GM12878 (cell line): ENCODE data around the gene ADGRL4. TPM values are rescaled to one million over a fixed set of nuclear protein-coding genes. Genes with fewer than 3 reads are reported as not detected.
"Not testable (repeated sequence)": the region's sequence is repeated elsewhere in the genome, so short reads cannot be mapped to it uniquely, and the experiment has no call there.

Experiments used
- ATAC-seq: fragments of 200-7000 bp; cut with Tn5 transposase; 3 replicates; pipeline ENCODE4 v1.9.1; 2020; ENCODE audit warnings: mild to moderate bottlenecking, moderate library complexity
- BruUV-seq: library from RNA; stranded (reverse); fragments of 400-500 nt; replicated peaks from 2 replicates; lab custom pipeline; 2021; lab: Mats Ljungman, UMichigan
- CTCF ChIA-PET: fragments of 300-600 bp; sonication (Branson Sonifier 250); formaldehyde crosslinking; extraction: SDS; loops from one replicate; lab custom pipeline; 2021; ENCODE audit warnings: inconsistent platforms; lab: Yijun Ruan, JAX
- POLR2A ChIA-PET: fragments of 350-600 bp; formaldehyde crosslinking; extraction: SDS; loops from one replicate; lab custom pipeline; 2021; ENCODE audit warnings: inconsistent platforms; lab: Charles Lee
- RAD21 ChIA-PET: fragments of 300-600 bp; sonication (Branson Sonifier 250); formaldehyde crosslinking; loops from one replicate; lab custom pipeline; 2023; ENCODE audit warnings: antibody characterized with exemption; ENCODE audit not compliant: unreplicated experiment; lab: Charles Lee
- SMC1A ChIA-PET: fragments of 300-600 bp; sonication (Branson Sonifier 250); formaldehyde crosslinking; loops from one replicate; lab custom pipeline; 2023; ENCODE audit not compliant: unreplicated experiment, uncharacterized antibody; lab: Charles Lee
- DNase-seq: peaks from one replicate; pipeline ENCODE4 v3.0.0-alpha.2; 2011; ENCODE audit warnings: low read depth, low spot score
- FAIRE-seq: peaks from 3 replicates; lab custom pipeline; 2011; peaks lifted over from hg19 to GRCh38; lab: Jason Lieb, UNC
- H2AFZ ChIP-seq: 2 replicates; pipeline ENCODE4 v1.6.0; 2011; ENCODE audit warnings: low read depth, low read length, control low read depth; ENCODE audit not compliant: control insufficient read depth
- H3K27ac ChIP-seq: 2 replicates; pipeline ENCODE4 v1.5.1; 2011; ENCODE audit warnings: control low read depth; ENCODE audit not compliant: control insufficient read depth, insufficient read depth
- H3K27me3 ChIP-seq, 2 experiments: replicated peaks in 1 of 2; 2 replicates each; pipeline versions ENCODE4 v1.6.0 to v1.6.1; 2011; ENCODE audit warnings: low read length in 1 of 2; ENCODE audit not compliant: control insufficient read depth in 2 of 2, insufficient read depth in 2 of 2
- H3K36me3 ChIP-seq, 2 experiments: 2 replicates each; pipeline ENCODE4 v1.5.1; 2011; ENCODE audit warnings: low read length in 1 of 2; ENCODE audit not compliant: control insufficient read depth in 2 of 2, insufficient read depth in 2 of 2
- H3K4me1 ChIP-seq: 2 replicates; pipeline ENCODE4 v1.6.1; 2011; ENCODE audit warnings: mild to moderate bottlenecking, low read length, moderate library complexity, mixed read lengths; ENCODE audit not compliant: control insufficient read depth, insufficient read depth
- H3K4me2 ChIP-seq: 2 replicates; pipeline ENCODE4 v1.6.0; 2011; ENCODE audit warnings: control low read depth; ENCODE audit not compliant: control insufficient read depth, insufficient read depth
- H3K4me3 ChIP-seq: fragments of 200-600 bp; sonication (generic); 2 replicates; pipeline ENCODE4 v1.5.1; 2016
- H3K79me2 ChIP-seq: 2 replicates; pipeline ENCODE4 v1.6.0; 2011; ENCODE audit warnings: low read length; ENCODE audit not compliant: control insufficient read depth, insufficient read depth
- H3K9ac ChIP-seq: 2 replicates; pipeline ENCODE4 v1.8.0; 2011; ENCODE audit warnings: low read length, control low read depth, mixed read lengths; ENCODE audit not compliant: control insufficient read depth, insufficient read depth
- H3K9me3 ChIP-seq: replicated peaks from 3 replicates; pipeline ENCODE4 v1.5.1; 2011; ENCODE audit warnings: mild to moderate bottlenecking, low read length; ENCODE audit not compliant: control insufficient read depth, insufficient read depth
- H4K20me1 ChIP-seq: 2 replicates; pipeline ENCODE4 v1.6.0; 2011; ENCODE audit not compliant: control insufficient read depth, insufficient read depth
- ATF2 ChIP-seq: IDR thresholded peaks from 2 replicates; pipeline ENCODE4 v1.6.1; 2012; ENCODE audit warnings: low read length, inconsistent platforms
- ATF7 ChIP-seq: fragments of 450-650 bp; IDR thresholded peaks from 2 replicates; pipeline ENCODE4 v1.6.1; 2016; ENCODE audit warnings: low read depth, mild to moderate bottlenecking
- IKZF2 ChIP-seq, 2 experiments: fragments of 450-650 bp; IDR thresholded peaks; 2 replicates each; pipeline ENCODE4 v1.6.1; 2017; ENCODE audit warnings: mild to moderate bottlenecking in 2 of 2, moderate library complexity in 2 of 2
- MYC ChIP-seq: IDR thresholded peaks from 2 replicates; pipeline ENCODE4 v1.6.1; 2011; ENCODE audit warnings: mild to moderate bottlenecking, low read length, moderate library complexity, inconsistent platforms; ENCODE audit not compliant: insufficient read depth, insufficient replicate concordance, insufficient read length, severe bottlenecking
- SRF ChIP-seq, 2 experiments: IDR thresholded peaks; 2 replicates each; pipeline ENCODE4 v1.6.1; 2011; ENCODE audit warnings: low read depth in 2 of 2, low read length in 2 of 2, mild to moderate bottlenecking in 1 of 2, moderate library complexity in 1 of 2
- TAF1 ChIP-seq: IDR thresholded peaks from 2 replicates; pipeline ENCODE4 v1.6.1; 2011; ENCODE audit warnings: mild to moderate bottlenecking, low read depth, low read length, borderline replicate concordance
- TCF7 ChIP-seq: IDR thresholded peaks from 2 replicates; pipeline ENCODE4 v1.6.1; 2014; ENCODE audit warnings: antibody characterized with exemption, borderline replicate concordance
- YBX1 ChIP-seq: fragments of 450-650 bp; IDR thresholded peaks from 2 replicates; pipeline ENCODE4 v1.6.1; 2016; ENCODE audit warnings: antibody characterized with exemption
- WGBS: methylation state at CpG from one replicate; pipeline ENCODE4 v1.1.6; 2016; ENCODE audit warnings: low lambda C conversion rate; ENCODE audit not compliant: insufficient replicate concordance, insufficient coverage; ENCODE audit errors: missing lambda C conversion rate; 5-methylcytosine and 5-hydroxymethylcytosine counted together
- in situ Hi-C: fragments of 300-500 bp; cut with MboI; formaldehyde crosslinking; loops from 9 replicates; pipeline ENCODE4 v1.14.3; 2018; ENCODE audit warnings: mixed read lengths
- intact Hi-C: fragments of 100-400 bp; cut with micrococcal nuclease; formaldehyde crosslinking; loops from one replicate; pipeline ENCODE4 v1.14.2; 2022; ENCODE audit not compliant: unreplicated experiment
- polyA plus RNA-seq, 11 experiments: library from polyadenylated mRNA; depleted of rRNA in 4 of 11; unstranded in 6 of 11; stranded (reverse) in 5 of 11; fragments of >200 nt; fragmentation: Nextera tagmentation in 4 of 11; fragmentation: Illumina TruSeq in 1 of 11; extraction: Ambion mirVana in 4 of 11; extraction: Trizol in 1 of 11; gene quantifications; 1 replicate in 1 of 11; 2 replicates in 10 of 11; pipeline versions ENCODE4 v1.2.1 to v1.2.3, GENCODE V29; 2011 to 2016; ENCODE audit warnings: inconsistent platforms in 2 of 11, missing spikeins in 2 of 11, low read depth in 1 of 11
- total RNA-seq, 4 experiments: library from RNA; depleted of rRNA in 3 of 4; stranded (reverse); fragments of >200 nt in 3 of 4; fragmentation: Illumina TruSeq in 1 of 4; extraction: Trizol in 1 of 4; gene quantifications; 2 replicates each; pipeline versions ENCODE4 v1.2.1 to v1.2.3, GENCODE V29; 2013 to 2021
- TF ChIP-seq, protein P1 (sequence below): fragments of 450-650 bp; formaldehyde crosslinking; IDR thresholded peaks from 2 replicates; pipeline ENCODE4 v1.5.0; 2022; ENCODE audit warnings: mild to moderate bottlenecking, missing genetic modification characterization

The ADGRL4 gene
- total and polyA plus RNA-seq, 10 of the 15 experiments (the other 5 are each of a cell fraction or from before 2014, with no cell fraction given): not detected

GRCh38 chr1:78884685-78885452 lies 121.7 kb downstream of the ADGRL4 start (continued):
- TF ChIP-seq, protein P1, sequence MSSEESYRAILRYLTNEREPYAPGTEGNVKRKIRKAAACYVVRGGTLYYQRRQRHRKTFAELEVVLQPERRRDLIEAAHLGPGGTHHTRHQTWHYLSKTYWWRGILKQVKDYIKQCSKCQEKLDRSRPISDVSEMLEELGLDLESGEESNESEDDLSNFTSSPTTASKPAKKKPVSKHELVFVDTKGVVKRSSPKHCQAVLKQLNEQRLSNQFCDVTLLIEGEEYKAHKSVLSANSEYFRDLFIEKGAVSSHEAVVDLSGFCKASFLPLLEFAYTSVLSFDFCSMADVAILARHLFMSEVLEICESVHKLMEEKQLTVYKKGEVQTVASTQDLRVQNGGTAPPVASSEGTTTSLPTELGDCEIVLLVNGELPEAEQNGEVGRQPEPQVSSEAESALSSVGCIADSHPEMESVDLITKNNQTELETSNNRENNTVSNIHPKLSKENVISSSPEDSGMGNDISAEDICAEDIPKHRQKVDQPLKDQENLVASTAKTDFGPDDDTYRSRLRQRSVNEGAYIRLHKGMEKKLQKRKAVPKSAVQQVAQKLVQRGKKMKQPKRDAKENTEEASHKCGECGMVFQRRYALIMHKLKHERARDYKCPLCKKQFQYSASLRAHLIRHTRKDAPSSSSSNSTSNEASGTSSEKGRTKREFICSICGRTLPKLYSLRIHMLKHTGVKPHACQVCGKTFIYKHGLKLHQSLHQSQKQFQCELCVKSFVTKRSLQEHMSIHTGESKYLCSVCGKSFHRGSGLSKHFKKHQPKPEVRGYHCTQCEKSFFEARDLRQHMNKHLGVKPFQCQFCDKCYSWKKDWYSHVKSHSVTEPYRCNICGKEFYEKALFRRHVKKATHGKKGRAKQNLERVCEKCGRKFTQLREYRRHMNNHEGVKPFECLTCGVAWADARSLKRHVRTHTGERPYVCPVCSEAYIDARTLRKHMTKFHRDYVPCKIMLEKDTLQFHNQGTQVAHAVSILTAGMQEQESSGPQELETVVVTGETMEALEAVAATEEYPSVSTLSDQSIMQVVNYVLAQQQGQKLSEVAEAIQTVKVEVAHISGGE (CRISPR knock-in tag): no peak
- TF ChIP-seq TAF1 (no peak), ATF2 (no peak), TCF7 (no peak), YBX1 (no peak), ATF7 (no peak), SRF (IDR thresholded peaks at IDR 0.05; ENCODE audit: low read depth in 2 of 2, low read length in 2 of 2) (no peak)

DNA sequence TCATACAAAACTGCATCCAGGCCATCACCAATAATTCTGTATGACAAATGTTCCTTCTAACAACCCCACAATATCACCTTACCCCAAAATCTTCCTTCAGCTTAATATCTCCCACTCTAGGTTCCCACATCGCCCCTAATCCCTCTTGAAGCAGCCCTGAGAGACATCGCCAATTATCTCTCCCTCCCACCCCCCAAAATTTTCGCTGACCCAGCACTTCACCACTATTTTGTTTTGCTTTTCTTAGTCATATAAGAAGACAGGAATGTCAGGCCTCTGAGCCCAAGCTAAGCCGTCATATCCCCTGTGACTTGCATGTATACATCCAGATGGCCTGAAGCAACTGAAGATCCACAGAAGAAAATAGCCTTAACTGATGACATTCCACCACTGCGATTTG lies 126.3 kb downstream of the ADGRL4 start:
- in situ Hi-C loops (no loop called here), intact Hi-C loops (no loop called here)
- no peaks in the 10 kb centered on the region; a peak in 1 of 4 replicates for H3K27me3 ChIP-seq
- H3K9ac ChIP-seq: no peak overlapping the region
- no peaks in the 10 kb centered on the region for H4K20me1 ChIP-seq
- no peaks in the 10 kb centered on the region for H3K36me3 ChIP-seq
- RAD21 ChIA-PET: no interaction called here
- ATAC-seq: no peak
- no peak overlapping the region for H2AFZ ChIP-seq
- H3K4me3 ChIP-seq: no peak overlapping the region
- SMC1A ChIA-PET: no interaction called here
- no peak overlapping the region for H3K27ac ChIP-seq
- no peaks in the 10 kb centered on the region for H3K79me2 ChIP-seq
- no TSS peak for BruUV-seq
- no peak for DNase-seq
- WGBS: 11% methylated on average over 5 of the region's 5 CpGs
- POLR2A ChIA-PET: no interaction called here
- no peaks in the 10 kb centered on the region for H3K9me3 ChIP-seq
- no peak overlapping the region for H3K4me2 ChIP-seq
- FAIRE-seq: no peak
- no peaks in the 10 kb centered on the region for H3K4me1 ChIP-seq
- CTCF ChIA-PET: no interaction called here
- TF ChIP-seq TCF7: no peak
- no peak for TF ChIP-seq MYC
- no peak for TF ChIP-seq IKZF2 (IDR thresholded peaks at IDR 0.05)

GRCh38 chr1:78875986-78876385 lies 130.5 kb downstream of the ADGRL4 start:
- CTCF ChIA-PET, BruUV-seq, intact Hi-C loops, H3K4me3 ChIP-seq, H3K36me3 ChIP-seq, H3K79me2 ChIP-seq, POLR2A ChIA-PET, RAD21 ChIA-PET, FAIRE-seq, H3K4me1 ChIP-seq, H2AFZ ChIP-seq, ATAC-seq, H3K27ac ChIP-seq, H3K9me3 ChIP-seq, H3K9ac ChIP-seq, H3K4me2 ChIP-seq, H4K20me1 ChIP-seq, in situ Hi-C loops, SMC1A ChIA-PET, H3K27me3 ChIP-seq, DNase-seq: not testable (repeated sequence)
- WGBS: 19% methylated on average over 4 of the region's 4 CpGs
